A172 (cell line): ENCODE data around the gene ZNF175. TPM values are rescaled to one million over a fixed set of nuclear protein-coding genes. Genes with fewer than 3 reads are reported as not detected.

ENCODE experiments used
- DNase-seq: peaks from one replicate; pipeline ENCODE4 v3.0.0-alpha.2; 2015; ENCODE audit warnings: low spot score
- total RNA-seq: library from RNA; depleted of rRNA; stranded (reverse); fragments of >200 nt; shearing (Covaris generic); gene quantifications from 2 replicates; pipeline ENCODE4 v1.2.3, GENCODE V29; 2014

The ZNF175 gene
- total RNA-seq, 1 experiment from 2014 or later, result 0.72 TPM

- DNase-seq, result no peak
These were observed 18.4 kb downstream of the ZNF175 start for GRCh38 chr19:51589511-51589910.

GRCh38 chr19:51590441-51590840 lies 19.4 kb downstream of the ZNF175 start:
- no peak for DNase-seq

GRCh38 chr19:51592521-51592920 lies 21.4 kb downstream of the ZNF175 start:
- no peak for DNase-seq

GRCh38 chr19:51593138-51593890 lies 22.2 kb downstream of the ZNF175 start:
- DNase-seq, result no peak

- DNase-seq, result peak; percentile 85
These were observed 23.1 kb downstream of the ZNF175 start for GRCh38 chr19:51593969-51594773.

GRCh38 chr19:51594774-51595109 lies 23.7 kb downstream of the ZNF175 start:
- DNase-seq, result no peak

- DNase-seq, result no peak
These were observed 24.4 kb downstream of the ZNF175 start for GRCh38 chr19:51595190-51596175.

- DNase-seq, result no peak
These were observed 27.3 kb downstream of the ZNF175 start for GRCh38 chr19:51598159-51598915.

- DNase-seq, result no peak
These were observed 28.0 kb downstream of the ZNF175 start for GRCh38 chr19:51599084-51599483.

GRCh38 chr19:51600940-51601580 lies 30.0 kb downstream of the ZNF175 start:
- no peak for DNase-seq

- DNase-seq, result no peak
These were observed 31.2 kb downstream of the ZNF175 start for GRCh38 chr19:51602189-51602854.

- DNase-seq, result no peak
These were observed 36.0 kb downstream of the ZNF175 start for GRCh38 chr19:51607077-51607476.

GRCh38 chr19:51607920-51608562 lies 37.0 kb downstream of the ZNF175 start:
- peak; percentile 31 for DNase-seq

GRCh38 chr19:51610576-51610975 lies 39.5 kb downstream of the ZNF175 start:
- DNase-seq, result no peak

GRCh38 chr19:51614789-51615188 lies 43.7 kb downstream of the ZNF175 start:
- DNase-seq, result no peak

- DNase-seq, result no peak
These were observed 44.9 kb downstream of the ZNF175 start for GRCh38 chr19:51615991-51616390.

- no peak for DNase-seq
These were observed 50.1 kb downstream of the ZNF175 start for GRCh38 chr19:51621178-51621577.

- no peak for DNase-seq
These were observed 55.6 kb downstream of the ZNF175 start for GRCh38 chr19:51626675-51627074.

GRCh38 chr19:51627491-51628138 lies 56.5 kb downstream of the ZNF175 start:
- no peak for DNase-seq
